ENCODE data around the gene INPP4A.

DNA sequence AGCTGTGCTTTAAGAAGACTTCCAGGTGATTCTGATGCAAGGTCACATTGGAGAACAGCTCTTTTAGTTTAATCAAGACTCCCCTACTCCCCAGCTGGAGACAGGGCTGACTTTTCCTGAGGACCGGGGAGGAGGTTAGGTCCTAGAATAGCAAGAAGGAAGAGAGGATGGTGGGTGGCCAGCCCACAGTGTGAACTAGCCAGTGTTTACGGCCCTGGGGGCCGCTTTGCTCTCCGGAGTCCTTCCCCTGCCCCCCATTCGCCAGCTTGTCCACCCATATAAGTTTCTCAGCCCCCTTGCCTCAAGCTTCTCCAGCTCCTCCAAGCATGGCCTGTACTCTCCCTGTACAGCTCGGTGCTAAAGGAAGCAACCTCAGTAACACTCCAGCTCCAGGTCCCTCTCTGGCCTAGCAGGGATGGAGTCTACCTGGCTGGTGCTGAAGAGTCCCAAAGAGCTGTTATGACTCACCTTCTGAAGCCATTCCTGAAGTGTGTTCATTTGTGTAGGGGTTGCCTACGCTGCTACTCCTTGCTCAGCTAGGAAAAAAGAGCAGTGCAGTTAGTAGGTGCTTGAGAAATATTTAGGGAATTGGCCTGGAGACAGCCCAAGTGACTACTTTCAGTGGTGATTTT is 7.9 kb downstream of the INPP4A start:
- TF ChIP-seq, protein P1, sequence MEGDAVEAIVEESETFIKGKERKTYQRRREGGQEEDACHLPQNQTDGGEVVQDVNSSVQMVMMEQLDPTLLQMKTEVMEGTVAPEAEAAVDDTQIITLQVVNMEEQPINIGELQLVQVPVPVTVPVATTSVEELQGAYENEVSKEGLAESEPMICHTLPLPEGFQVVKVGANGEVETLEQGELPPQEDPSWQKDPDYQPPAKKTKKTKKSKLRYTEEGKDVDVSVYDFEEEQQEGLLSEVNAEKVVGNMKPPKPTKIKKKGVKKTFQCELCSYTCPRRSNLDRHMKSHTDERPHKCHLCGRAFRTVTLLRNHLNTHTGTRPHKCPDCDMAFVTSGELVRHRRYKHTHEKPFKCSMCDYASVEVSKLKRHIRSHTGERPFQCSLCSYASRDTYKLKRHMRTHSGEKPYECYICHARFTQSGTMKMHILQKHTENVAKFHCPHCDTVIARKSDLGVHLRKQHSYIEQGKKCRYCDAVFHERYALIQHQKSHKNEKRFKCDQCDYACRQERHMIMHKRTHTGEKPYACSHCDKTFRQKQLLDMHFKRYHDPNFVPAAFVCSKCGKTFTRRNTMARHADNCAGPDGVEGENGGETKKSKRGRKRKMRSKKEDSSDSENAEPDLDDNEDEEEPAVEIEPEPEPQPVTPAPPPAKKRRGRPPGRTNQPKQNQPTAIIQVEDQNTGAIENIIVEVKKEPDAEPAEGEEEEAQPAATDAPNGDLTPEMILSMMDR (IDR thresholded peaks at IDR 0.05) = no peak
- no peak for TF ChIP-seq POLR2AphosphoS5 (IDR thresholded peaks at IDR 0.05)
- TF ChIP-seq POLR2A (IDR thresholded peaks at IDR 0.05) = no peak
- TF ChIP-seq EP300 (IDR thresholded peaks at IDR 0.05) = no peak
